Suprapubic skin (tissue), 3 donors: ENCODE data around the gene HSD17B11.
"Not testable (repeated sequence)": the region's sequence is repeated elsewhere in the genome, so short reads cannot be mapped to it uniquely, and the experiment has no call there.

ENCODE experiments used
- CTCF ChIP-seq, 2 donors: fragments of 200-600 bp in 1 of 2; fragments of 450-650 bp in 1 of 2; sonication (generic) in 1 of 2; IDR thresholded peaks; one replicate each; pipeline ENCODE4 v1.5.1; 2016 to 2019; ENCODE audit warnings: antibody characterized with exemption in 2 of 2, mild to moderate bottlenecking in 1 of 2, moderate library complexity in 1 of 2
- EP300 ChIP-seq: sonication (generic); formaldehyde crosslinking; IDR thresholded peaks from one replicate; pipeline ENCODE4 v1.6.1; 2017; ENCODE audit warnings: antibody characterized with exemption
- POLR2A ChIP-seq, 2 donors: fragments of 450-650 bp; IDR thresholded peaks; one replicate each; pipeline ENCODE4 v1.6.1; 2017; ENCODE audit warnings: antibody characterized with exemption in 2 of 2, mild to moderate bottlenecking in 2 of 2, moderate library complexity in 2 of 2

DNA sequence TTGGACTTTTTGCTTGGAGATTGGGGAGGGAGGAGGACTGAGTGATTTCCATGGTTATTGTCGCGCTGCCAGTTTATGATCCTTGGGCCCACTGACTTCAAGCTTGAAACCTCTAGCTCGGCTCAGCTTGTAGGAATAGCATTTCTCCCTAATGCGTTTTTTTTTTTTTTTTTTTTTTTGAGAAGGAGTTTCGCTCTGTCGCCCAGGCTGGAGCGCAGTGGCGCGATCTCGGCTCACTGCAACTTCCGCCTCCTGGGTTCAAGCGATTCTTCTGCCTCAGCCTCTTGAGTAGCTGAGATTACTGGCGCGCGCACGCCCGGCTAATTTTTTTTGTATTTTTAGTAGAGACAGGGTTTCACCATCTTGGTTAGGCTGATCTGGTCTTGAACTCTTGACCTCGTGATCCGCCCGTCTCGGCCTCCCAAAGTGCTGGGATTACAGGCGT lies 33.1 kb upstream of the HSD17B11 start:
- TF ChIP-seq POLR2A (IDR thresholded peaks at IDR 0.05); CTCF (IDR thresholded peaks at IDR 0.05); EP300: not testable (repeated sequence)
